IMR-90 (cell line): ENCODE measurements around the gene ZNF467.

Experiments
- BHLHE40 ChIP-seq: fragments of 150-350 bp; IDR thresholded peaks from 2 replicates; pipeline ENCODE4 v1.6.1; 2016; ENCODE audit warnings: mild to moderate bottlenecking, low read depth, low read length
- CEBPB ChIP-seq: IDR thresholded peaks from 2 replicates; pipeline ENCODE4 v1.6.1; 2012; ENCODE audit warnings: low read depth, low read length, improper control_type of control experiment
- CHD1 ChIP-seq: IDR thresholded peaks from 2 replicates; pipeline ENCODE4 v1.6.1; 2012; ENCODE audit warnings: low read depth, low read length, improper control_type of control experiment
- CTCF ChIP-seq: conservative IDR thresholded peaks from 2 replicates; pipeline ENCODE4 v1.5.1; 2012; ENCODE audit warnings: mild to moderate bottlenecking, low read depth, low read length, improper control_type of control experiment
- ELK1 ChIP-seq: fragments of 150-350 bp; IDR thresholded peaks from 2 replicates; pipeline ENCODE4 v1.6.1; 2016; ENCODE audit warnings: low read depth, mild to moderate bottlenecking, low read length, moderate library complexity, borderline replicate concordance
- POLR2A ChIP-seq: IDR thresholded peaks from 2 replicates; pipeline ENCODE4 v1.6.1; 2012; ENCODE audit warnings: mild to moderate bottlenecking, low read depth, low read length

DNA sequence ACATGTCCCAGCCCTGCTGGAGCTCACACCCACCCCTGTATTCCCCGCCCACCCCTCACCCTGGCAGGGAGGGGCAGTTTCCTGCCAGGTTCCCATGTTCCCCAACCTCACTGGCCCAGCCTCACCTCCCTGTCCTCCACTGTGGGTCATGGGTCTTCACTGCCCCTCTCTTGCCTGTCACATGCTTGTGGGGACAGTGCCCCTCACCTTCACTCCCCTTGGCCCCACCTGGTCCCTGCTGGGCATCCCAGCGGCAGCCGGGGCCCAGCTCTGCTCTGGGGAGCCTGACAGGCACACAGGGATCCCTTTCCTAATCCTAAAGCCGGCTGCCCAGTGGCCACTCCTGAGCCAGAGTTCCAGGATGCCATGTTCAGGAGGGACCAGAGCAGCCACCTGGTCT is 43.4 kb upstream of the ZNF467 start:
- TF ChIP-seq POLR2A, result no peak
- no peak for TF ChIP-seq CTCF
- no peak for TF ChIP-seq BHLHE40
- no peak for TF ChIP-seq CHD1
- no peak for TF ChIP-seq ELK1
- TF ChIP-seq CEBPB, result no peak
